ENCODE results near the gene MRPL21. TPM values are rescaled to one million over a fixed set of nuclear protein-coding genes. Genes with fewer than 3 reads are reported as not detected.

The MRPL21 gene
- total RNA-seq, 1 donor from 2014 or later: 64.4 TPM

DNA sequence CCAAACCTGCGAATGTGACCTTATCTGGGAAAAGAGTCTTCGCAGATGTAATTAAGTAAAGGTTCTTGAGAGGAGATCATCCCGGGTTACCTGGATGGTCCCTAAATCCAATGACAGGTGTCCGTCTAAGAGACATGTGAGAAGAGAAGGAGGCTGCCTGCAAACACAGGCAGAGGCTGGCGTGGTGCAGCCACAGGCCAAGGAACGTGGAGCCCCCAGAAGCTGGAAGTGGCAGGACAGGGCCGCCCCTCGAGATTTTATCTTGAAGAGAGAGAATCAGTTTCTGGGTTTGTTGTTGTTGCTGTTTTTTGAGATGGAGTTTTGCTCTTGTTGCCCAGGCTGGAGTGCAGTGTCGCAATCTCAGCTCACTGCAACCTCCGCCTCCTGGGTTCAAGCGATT is 43.5 kb upstream of the MRPL21 start:
- H3K9me3 Mint-ChIP-seq: no peaks in the 10 kb centered on the region
- TF ChIP-seq, protein P1, sequence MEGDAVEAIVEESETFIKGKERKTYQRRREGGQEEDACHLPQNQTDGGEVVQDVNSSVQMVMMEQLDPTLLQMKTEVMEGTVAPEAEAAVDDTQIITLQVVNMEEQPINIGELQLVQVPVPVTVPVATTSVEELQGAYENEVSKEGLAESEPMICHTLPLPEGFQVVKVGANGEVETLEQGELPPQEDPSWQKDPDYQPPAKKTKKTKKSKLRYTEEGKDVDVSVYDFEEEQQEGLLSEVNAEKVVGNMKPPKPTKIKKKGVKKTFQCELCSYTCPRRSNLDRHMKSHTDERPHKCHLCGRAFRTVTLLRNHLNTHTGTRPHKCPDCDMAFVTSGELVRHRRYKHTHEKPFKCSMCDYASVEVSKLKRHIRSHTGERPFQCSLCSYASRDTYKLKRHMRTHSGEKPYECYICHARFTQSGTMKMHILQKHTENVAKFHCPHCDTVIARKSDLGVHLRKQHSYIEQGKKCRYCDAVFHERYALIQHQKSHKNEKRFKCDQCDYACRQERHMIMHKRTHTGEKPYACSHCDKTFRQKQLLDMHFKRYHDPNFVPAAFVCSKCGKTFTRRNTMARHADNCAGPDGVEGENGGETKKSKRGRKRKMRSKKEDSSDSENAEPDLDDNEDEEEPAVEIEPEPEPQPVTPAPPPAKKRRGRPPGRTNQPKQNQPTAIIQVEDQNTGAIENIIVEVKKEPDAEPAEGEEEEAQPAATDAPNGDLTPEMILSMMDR (conservative IDR thresholded peaks at IDR 0.05): no peak
- no peak overlapping the region for H3K4me3 Mint-ChIP-seq
- H3K4me1 Mint-ChIP-seq: peaks cover 26% of the 10 kb centered on the region
- H3K27ac Mint-ChIP-seq (ENCODE audit: unreplicated experiment): no peak overlapping the region
- H3K27me3 Mint-ChIP-seq (ENCODE audit: low read depth): peaks cover 3% of the 10 kb centered on the region
- DNase-seq (ENCODE audit: low read depth, low spot score): no peak
- no peaks in the 10 kb centered on the region for H3K36me3 Mint-ChIP-seq (ENCODE audit: low read depth)

DNA sequence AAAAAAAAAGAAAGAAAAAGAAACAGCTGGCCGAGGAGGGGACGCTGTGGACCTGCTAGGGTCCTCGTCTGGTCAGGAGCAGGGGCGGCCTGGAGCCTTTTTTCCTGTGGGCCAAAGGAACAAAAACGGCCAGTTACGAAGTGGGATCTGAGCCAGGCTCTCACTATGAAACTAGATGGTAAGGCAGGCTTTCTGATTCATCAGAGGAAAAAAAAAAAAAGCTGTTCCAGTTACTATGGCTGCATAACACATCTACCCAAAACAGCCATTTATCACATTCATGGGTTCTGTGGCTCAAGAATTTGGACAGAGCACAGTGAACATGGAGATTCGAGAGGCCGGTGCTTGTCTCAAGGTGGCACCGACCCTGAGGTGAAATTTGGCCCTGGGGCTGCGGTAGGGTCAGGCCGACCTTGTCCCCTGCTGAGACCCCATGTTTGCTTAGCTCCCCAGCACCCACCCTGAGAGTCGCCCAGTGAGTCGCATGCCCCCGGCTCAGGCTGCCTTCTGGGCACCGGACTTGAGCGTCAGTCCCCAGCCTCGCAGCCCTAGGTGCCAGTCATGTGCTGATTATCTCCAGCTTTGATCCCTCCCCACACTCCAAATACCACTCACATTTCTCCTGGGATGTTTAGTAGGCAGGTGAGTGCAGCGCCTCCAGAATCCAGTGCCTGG is 42.9 kb upstream of the MRPL21 start:
- TF ChIP-seq, protein P1 (conservative IDR thresholded peaks at IDR 0.05): no peak
- Mint-ChIP-seq H3K36me3 (ENCODE audit: low read depth) (no peaks in the 10 kb centered on the region), H3K4me1 (peaks cover 26% of the 10 kb centered on the region), H3K9me3 (no peaks in the 10 kb centered on the region), H3K27me3 (ENCODE audit: low read depth) (peaks cover 3% of the 10 kb centered on the region), H3K4me3 (no peak overlapping the region), H3K27ac (ENCODE audit: unreplicated experiment) (no peak overlapping the region)
- no peak for DNase-seq (ENCODE audit: low read depth, low spot score)

DNA sequence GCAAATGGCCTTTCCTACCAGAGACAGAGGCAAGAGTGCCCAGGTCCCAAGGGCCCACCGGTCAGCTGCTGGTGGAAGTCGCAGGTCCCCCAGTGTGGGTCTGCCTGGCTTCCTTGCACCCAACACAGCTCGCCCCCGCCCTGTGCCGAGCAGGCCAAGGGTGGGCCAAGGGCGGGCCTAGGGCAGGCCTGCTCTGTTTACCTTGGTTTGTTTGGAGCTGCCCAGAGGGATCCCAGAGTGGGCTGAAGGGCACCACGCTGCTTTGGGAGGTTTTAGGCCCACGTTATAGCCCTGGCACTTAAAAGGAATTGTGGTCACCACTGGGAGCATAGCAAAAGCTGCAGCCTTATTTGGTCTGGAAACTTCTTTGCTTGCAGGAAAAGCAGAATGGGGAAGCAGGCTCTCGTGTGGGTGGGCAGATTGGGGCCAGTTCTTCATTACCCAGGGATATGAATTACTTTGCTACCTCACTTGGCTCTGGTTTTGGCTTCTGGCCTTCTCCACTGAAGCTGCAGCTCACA is 39.2 kb upstream of the MRPL21 start:
- Mint-ChIP-seq H3K27ac (ENCODE audit: unreplicated experiment) (no peak overlapping the region), H3K27me3 (ENCODE audit: low read depth) (peaks cover under 1% of the 10 kb centered on the region), H3K9me3 (no peaks in the 10 kb centered on the region), H3K4me3 (no peak overlapping the region), H3K36me3 (ENCODE audit: low read depth) (no peaks in the 10 kb centered on the region), H3K4me1 (peaks cover 5% of the 10 kb centered on the region)
- TF ChIP-seq, protein P1 (conservative IDR thresholded peaks at IDR 0.05): no peak
- DNase-seq (ENCODE audit: low read depth, low spot score): no peak

GRCh38 chr11:68942095-68942620 is 38.5 kb upstream of the MRPL21 start:
- Mint-ChIP-seq H3K4me3 (no peak overlapping the region), H3K9me3 (no peaks in the 10 kb centered on the region), H3K27ac (ENCODE audit: unreplicated experiment) (no peak overlapping the region), H3K36me3 (ENCODE audit: low read depth) (no peaks in the 10 kb centered on the region), H3K4me1 (peaks cover 3% of the 10 kb centered on the region), H3K27me3 (ENCODE audit: low read depth) (no peaks in the 10 kb centered on the region)
- DNase-seq (ENCODE audit: low read depth, low spot score): no peak
- TF ChIP-seq, protein P1 (conservative IDR thresholded peaks at IDR 0.05): no peak

DNA sequence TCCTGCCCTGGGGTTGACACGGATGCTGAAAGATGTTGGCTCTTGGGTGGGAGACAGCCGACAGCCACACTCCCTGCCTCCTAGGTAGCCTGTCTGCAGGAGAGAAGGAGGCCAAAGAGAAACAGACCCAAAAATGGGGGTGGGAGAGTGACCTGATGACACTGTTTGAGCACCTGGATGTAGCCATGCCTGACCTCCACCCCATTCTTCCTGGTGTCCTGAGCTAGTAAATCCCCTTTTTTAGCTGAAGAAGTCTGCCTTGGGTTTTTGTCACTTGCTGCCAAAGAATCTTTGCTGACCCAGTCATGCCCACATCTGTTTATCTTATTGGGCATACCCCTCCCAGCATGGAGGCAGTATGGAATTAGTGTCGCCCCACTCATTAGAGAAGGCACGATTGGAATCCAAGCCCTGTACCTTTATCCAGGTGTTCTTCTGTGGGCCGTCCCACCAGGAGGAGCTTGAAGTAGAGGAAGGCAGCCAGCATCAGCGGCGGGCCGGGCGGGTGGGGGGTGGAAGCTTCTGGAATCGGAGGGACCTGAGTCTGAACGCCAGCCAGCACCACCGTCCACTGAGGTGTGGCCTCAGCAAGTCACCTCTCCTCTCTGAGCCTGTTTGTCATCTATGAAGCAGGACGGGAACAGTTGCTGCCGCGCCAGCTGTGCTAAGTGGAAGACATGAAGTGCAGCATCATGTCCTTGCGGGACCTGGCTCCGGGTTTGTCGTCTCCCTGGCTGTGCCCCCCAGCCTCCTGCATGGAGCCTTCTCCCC is 37.9 kb upstream of the MRPL21 start:
- TF ChIP-seq, protein P1 (conservative IDR thresholded peaks at IDR 0.05): no peak
- DNase-seq (ENCODE audit: low read depth, low spot score): no peak
- H3K4me3 Mint-ChIP-seq: no peak overlapping the region
- no peaks in the 10 kb centered on the region for H3K4me1 Mint-ChIP-seq
- no peaks in the 10 kb centered on the region for H3K36me3 Mint-ChIP-seq (ENCODE audit: low read depth)
- H3K27ac Mint-ChIP-seq (ENCODE audit: unreplicated experiment): no peak overlapping the region
- no peaks in the 10 kb centered on the region for H3K9me3 Mint-ChIP-seq
- H3K27me3 Mint-ChIP-seq (ENCODE audit: low read depth): no peaks in the 10 kb centered on the region

Measured in neural crest cell (in vitro differentiated cells).